Measurements from ENCODE around the gene LAMA3. TPM values are rescaled to one million over a fixed set of nuclear protein-coding genes. Genes with fewer than 3 reads are reported as not detected.

LAMA3 gene
- total and polyA plus RNA-seq, 2 donors (not counting 3 experiments of a cell fraction or from before 2014, with no cell fraction given), result 2.6 to 12.3 TPM

GRCh38 chr18:23939896-23940295 is 250.6 kb downstream of the LAMA3 start:
- CTCF ChIA-PET, result interaction anchor here (1.2 to 1.6 kb wide), 2 partner anchors 10 to 14 kb away, joined by 4 to 5 read pairs; no protein-coding TSS in a partner anchor
- intact Hi-C loops (cut with micrococcal nuclease) (no loop called here), dilution Hi-C loops (cut with MboI; ENCODE audit: extremely low pct_ligation_motif_present, low sequenced_read_pairs) (no loop called here)
- DNase-seq (ENCODE audit: low read depth, low spot score), result no peak
- no peak overlapping the region for H3K9ac ChIP-seq (replicated peaks; ENCODE audit: extremely low read depth, insufficient read depth, low read length)
- no peaks in the 10 kb centered on the region for H3K9me1 ChIP-seq (replicated peaks; ENCODE audit: control insufficient read depth, extremely low read depth, insufficient read depth, low read length)
- H3K36me3 ChIP-seq (ENCODE audit: control insufficient read depth in 2 of 2, extremely low read depth in 1 of 2, insufficient read depth in 2 of 2, low read length in 2 of 2), result no peaks in the 10 kb centered on the region
- H4K20me1 ChIP-seq (replicated peaks; ENCODE audit: control insufficient read depth, extremely low read depth, insufficient read depth, low read length), result no peaks in the 10 kb centered on the region
- H3K27me3 ChIP-seq (ENCODE audit: control insufficient read depth in 2 of 2, insufficient read depth in 2 of 2, low read length in 2 of 2), result no peaks in the 10 kb centered on the region
- no peak overlapping the region for H3K4me2 ChIP-seq (ENCODE audit: insufficient read depth, low read length)
- POLR2A ChIA-PET, result no interaction called here
- H3K79me2 ChIP-seq (ENCODE audit: control insufficient read depth, insufficient read depth, low read length), result no peaks in the 10 kb centered on the region
- BruUV-seq (replicated peaks), result no TSS peak
- no peak overlapping the region for H3K4me3 ChIP-seq (replicated peaks in 1 of 3; ENCODE audit: insufficient read depth in 1 of 3, low read depth in 1 of 3, low read length in 3 of 3)
- H3K4me1 ChIP-seq (ENCODE audit: control insufficient read depth, extremely low read depth, insufficient read depth, low read length), result no peaks in the 10 kb centered on the region
- FAIRE-seq, result no peak
- no peak overlapping the region for H3K27ac ChIP-seq (ENCODE audit: insufficient read depth, low read depth, low read length)
- no peak overlapping the region for H2AFZ ChIP-seq (ENCODE audit: low read depth, low read length)
- no peaks in the 10 kb centered on the region for H3K9me3 ChIP-seq (replicated peaks; ENCODE audit: control insufficient read depth, insufficient read depth, low read length)
- TF ChIP-seq CTCF (IDR thresholded peaks at IDR 0.05; ENCODE audit: extremely low read depth in 1 of 2, insufficient read depth in 1 of 2, low read depth in 1 of 2, low read length in 2 of 2) (no peak), GATA2 (IDR thresholded peaks at IDR 0.05; ENCODE audit: insufficient read depth, insufficient read length, low read depth, low read length) (no peak), MAX (IDR thresholded peaks at IDR 0.05; ENCODE audit: insufficient read depth, insufficient read length) (no peak), EZH2 (IDR thresholded peaks at IDR 0.05; ENCODE audit: borderline replicate concordance, low read depth, low read length, severe bottlenecking) (no peak), JUN (IDR thresholded peaks at IDR 0.05; ENCODE audit: borderline replicate concordance, insufficient read depth, insufficient read length, low read depth) (no peak), POLR2A (IDR thresholded peaks at IDR 0.05; ENCODE audit: low read depth, low read length) (no peak), FOS (IDR thresholded peaks at IDR 0.05; ENCODE audit: borderline replicate concordance, insufficient read depth, low read length) (no peak), POLR2AphosphoS5 (IDR thresholded peaks at IDR 0.05; ENCODE audit: insufficient read depth, low read depth, low read length) (no peak), MYC (IDR thresholded peaks at IDR 0.05; ENCODE audit: low read depth, low read length) (no peak)

All from endothelial cell of umbilical vein (primary cell).